GM19240 (cell line): ENCODE data around the gene ITGB2.

Source experiments
- DNase-seq: peaks from one replicate; pipeline ENCODE4 v3.0.0; 2011; ENCODE audit warnings: low spot score; ENCODE audit not compliant: insufficient read length

ITGB2 gene

DNA sequence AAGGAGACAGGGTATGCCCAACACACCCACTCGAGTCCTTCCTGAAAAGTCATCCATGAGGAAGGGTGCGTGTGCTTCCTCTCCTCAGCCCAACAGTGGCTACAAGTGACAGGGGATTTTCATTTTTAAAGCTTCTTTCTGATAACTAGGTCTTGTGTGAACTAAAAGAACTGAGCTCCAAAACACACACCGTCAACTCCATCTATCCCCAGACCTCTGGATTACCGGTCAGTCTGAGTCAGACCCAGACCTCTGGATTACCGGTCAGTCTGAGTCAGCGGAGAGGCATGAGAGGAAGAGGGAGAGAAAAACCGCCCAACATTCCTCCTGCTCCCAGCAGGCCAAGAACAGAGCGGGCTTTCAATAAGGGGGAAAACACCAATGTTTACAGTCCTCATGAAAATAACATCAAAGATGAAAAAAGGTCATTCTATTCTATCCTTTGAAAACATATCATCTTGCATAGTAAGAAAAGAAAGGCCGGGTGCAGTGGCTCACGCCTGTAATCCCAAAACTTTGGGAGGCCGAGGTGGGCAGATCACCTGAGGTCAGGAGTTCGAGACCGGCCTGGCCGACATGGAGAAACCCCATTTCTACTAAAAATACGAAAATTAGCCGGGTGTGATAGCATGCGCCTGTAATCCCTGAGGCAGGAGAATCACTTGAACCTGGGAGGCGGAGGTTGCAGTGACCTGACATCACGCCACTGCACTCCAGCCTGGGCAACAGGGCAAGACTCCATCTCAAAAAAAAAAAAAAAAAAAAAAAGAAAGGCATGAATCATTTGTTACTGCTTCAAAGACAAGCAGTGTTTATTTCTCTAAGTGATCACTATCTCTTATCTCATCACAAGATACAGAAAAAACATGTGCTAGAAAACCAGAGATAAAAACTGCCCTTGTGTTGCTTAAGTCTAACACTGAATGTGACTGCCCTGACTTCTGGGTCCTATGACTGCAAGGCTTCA lies 50.6 kb downstream of the ITGB2 start:
- DNase-seq = no peak

GRCh38 chr21:44868707-44869106 lies 52.0 kb downstream of the ITGB2 start:
- no peak for DNase-seq

DNA sequence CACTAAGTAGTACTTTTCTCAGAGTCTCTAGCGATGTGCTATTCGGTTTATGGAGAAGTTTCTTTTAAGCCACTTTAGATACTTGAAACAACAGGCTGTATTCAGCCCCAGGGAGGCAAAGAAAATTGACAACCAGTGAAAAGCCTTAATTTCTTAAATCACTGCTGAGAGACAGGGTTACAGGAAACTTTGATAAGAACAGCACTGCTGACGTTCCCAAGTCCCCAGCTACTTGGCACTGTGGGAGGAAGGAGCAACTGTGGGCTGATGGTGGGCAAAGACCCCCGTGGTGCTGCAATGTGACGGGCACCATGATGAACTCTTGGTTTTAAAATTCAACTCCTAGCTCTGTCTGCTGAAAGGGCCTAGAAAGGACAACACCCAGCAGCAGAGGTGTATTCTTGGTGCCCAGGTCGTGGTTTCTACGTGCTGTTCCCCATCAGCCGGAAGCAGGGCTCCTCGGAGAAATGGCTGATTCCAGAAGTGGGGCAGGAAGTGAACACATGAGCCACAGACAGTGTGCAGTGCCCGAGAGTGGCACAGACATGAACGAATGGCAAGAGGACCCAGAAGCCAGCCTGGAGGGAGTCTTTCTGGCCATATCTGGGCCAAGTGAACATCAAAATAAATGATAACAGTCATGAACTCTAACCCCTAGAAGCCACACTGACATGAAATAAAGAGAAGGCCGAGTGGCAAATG lies 52.5 kb downstream of the ITGB2 start:
- DNase-seq = no peak

GRCh38 chr21:44867464-44867863 lies 53.2 kb downstream of the ITGB2 start:
- no peak for DNase-seq

DNA sequence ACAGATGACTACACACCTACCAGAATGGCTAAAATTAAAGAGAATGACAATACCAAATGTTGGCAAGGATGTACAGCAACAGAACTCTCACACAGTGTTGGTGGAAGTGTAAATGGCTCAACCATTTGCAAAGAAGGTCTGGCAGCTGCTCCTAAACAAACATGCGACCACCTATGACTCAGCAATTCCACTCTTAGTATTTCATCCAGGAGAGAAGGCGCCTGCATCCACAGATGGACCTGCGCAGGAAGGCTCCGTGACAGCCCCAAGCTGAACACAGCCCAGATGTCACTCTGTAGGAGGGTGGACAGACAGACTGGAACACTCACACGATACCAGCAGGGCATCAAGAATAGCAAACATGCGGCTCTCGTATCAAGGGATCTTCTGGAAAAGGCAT lies 53.9 kb downstream of the ITGB2 start:
- DNase-seq = no peak

GRCh38 chr21:44865561-44866280 lies 55.0 kb downstream of the ITGB2 start:
- DNase-seq = no peak

DNA sequence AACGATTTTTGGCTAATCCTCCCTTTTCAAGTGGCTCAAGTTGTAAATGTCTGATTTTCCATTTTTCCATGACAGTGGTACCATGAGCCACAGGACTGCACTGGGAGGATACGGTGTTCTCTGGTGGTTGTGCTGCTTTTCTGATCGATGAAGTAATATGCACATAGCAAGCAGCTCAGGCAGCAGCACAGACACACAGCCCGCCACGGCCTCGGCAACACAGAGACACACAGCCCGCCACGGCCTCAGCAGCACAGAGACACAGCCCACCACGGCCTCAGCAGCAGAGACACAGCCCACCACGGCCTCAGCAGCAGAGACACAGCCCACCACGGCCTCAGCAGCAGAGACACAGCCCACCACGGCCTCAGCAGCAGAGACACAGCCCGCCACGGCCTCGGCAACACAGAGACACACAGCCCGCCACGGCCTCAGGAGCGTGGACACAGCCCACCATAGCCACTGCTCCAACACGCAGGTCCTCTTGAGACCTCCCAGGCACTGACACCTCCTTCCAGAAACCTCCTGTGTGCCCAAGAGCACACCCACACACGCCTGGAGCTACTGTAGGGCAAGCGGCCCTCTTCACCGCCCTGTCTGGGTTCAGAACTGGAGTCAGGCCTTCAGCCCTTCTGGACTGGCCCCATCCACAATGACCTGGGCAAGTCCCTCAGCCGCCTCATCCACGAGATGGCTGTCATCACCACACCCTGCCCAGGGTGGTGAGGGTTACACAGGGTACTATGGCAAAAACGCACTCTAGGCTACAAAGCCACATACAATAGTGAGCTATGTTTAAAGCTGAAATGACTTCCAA lies 57.6 kb downstream of the ITGB2 start:
- DNase-seq = no peak

DNA sequence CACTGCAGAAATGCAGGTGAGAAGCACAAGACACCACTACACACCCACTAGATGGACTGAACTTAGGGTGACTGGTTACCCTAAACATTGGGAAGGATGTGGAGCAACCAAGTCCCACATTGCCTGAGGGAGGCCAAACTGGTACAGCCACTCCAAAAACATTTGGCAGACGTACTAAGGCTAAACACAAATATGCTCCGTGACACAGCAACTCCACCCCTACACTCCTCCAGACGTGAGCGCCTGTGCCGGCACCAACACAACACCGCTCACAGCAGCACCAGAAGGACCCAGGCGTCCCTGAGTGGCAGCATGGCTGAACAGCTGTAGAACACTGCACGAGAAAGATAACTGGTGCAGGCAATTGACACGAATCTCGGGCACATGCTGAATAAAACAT lies 61.9 kb downstream of the ITGB2 start:
- DNase-seq = no peak

GRCh38 chr21:44858291-44858690 lies 62.4 kb downstream of the ITGB2 start:
- no peak for DNase-seq

DNA sequence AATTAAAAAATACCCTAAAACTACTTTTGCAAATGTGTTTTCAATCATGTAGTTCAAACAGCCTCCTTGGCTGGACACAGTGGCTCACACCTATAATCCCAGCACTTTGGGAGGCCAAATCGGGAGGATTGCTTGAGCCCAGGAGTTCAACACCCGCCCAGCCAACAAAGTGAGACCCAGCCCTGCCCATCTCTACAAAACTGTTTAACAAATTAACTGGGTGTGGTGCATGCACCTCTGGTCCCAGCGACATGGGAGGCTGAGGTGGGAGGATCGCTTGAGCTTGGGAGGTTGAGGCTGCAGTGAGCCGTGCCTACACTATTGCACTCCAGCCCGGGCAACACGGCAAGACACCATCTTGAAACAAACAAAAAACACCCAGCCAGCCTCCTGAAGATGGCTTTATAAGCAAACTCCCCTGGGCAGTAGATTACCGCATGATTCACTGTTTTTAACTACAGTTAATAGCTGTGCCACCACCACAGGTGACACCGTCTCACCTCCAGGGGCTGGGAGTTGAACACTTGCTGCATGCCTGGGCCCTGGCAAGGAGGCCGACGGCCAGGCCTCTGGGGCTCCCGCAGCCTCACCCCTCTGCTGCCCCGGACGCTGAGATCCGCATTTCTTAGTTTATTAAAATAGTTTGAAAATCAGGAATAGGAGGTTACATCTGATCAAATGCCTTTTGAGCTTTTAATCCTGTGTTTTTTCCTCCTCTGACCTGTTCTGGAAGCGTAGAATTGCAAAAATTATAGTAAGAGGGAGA lies 63.4 kb downstream of the ITGB2 start:
- DNase-seq = no peak

DNA sequence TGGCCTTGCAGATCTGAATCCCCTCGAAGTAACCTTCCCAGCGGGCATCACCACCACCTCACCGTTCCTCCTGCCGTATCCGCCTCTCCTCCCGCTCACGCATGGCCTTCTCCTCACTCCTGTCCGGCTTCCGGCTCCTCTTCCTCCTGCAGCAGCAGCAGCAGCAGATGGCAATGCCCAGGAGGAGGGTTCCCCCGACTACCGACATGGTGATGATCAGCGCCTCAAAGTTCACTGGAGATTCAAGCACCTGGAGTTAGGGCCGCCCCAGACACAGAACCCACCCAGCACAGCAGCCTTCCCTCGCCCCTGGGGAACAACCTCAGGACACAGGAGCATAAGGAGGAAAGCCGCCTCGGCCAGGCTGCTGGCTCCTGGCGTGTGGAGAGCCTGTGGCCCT lies 64.6 kb downstream of the ITGB2 start:
- DNase-seq = no peak

GRCh38 chr21:44855572-44855971 lies 65.1 kb downstream of the ITGB2 start:
- no peak for DNase-seq

DNA sequence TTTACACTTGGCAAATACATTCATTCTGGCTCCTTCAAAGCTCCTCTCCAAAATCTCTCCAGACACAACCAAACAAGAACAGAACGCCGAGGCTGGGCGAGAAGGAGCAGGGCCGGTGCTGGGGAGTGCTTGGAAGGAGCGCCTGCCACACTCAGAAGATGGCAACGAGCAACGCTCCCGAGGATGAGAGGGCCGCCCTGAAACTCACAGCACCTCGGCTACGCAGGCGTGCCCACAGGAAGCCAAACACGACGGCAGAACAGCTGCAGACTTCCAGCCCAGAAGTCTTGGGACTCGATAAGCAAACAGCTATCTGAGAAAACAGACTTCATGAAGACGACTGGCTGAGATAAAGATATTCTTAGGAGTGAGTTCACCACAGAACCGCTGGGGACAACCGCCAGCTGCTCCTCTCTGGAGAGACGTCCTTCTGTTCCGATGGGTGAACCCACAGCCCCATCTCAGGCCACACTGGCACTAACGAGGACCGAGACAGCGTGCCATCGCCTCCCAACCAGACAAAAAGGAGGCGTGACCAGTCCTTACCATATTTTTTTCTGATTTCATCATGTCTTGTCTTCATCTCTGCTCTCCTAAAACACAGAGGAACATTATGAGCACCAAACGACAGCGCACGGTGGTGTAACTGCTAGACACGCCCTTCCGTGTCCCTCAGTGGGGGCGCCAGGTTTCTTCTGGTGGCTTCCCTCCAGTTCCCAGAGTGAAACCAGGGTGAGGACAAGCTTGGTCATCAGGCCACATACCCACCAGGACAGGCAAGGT lies 65.8 kb downstream of the ITGB2 start:
- no peak for DNase-seq

- no peak for DNase-seq
Observed at GRCh38 chr21:44854391-44854663, 66.4 kb downstream of the ITGB2 start.

DNA sequence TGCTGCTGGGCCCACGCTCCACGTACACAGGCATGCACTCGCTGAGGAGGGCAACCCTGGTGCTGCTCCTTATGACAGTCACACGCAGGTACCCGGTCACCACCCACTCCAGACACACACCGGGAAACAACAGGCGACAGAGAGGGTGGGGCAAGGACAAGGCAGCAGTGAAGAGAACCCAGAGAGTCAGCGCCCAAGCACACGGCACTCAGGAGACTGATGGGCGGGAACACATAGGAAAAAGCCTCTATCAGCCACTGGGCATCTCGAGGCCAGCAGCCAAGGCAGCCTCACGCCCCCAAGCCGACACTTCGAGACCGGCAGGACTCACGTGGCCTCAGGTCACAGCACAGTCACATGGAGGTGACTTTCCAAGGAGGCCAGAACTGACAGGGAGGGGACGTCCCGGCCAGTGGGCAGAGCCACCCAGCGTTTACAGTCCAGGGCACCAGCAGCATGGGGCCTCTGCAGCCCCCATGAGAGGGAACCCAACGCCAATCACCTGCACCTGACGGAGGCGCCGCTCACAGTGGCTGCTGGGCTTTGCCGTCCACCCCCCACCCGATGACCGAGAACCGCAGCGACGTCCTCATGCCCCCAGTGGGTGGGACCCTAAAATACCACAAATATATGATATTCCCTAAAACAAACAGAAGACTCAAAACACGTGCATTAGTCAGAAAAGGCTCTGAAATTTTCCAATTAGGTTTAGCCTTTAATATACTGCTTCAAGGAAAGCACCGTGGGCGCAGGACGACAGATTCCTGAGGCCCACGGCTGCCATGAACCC lies 66.9 kb downstream of the ITGB2 start:
- DNase-seq = no peak

DNA sequence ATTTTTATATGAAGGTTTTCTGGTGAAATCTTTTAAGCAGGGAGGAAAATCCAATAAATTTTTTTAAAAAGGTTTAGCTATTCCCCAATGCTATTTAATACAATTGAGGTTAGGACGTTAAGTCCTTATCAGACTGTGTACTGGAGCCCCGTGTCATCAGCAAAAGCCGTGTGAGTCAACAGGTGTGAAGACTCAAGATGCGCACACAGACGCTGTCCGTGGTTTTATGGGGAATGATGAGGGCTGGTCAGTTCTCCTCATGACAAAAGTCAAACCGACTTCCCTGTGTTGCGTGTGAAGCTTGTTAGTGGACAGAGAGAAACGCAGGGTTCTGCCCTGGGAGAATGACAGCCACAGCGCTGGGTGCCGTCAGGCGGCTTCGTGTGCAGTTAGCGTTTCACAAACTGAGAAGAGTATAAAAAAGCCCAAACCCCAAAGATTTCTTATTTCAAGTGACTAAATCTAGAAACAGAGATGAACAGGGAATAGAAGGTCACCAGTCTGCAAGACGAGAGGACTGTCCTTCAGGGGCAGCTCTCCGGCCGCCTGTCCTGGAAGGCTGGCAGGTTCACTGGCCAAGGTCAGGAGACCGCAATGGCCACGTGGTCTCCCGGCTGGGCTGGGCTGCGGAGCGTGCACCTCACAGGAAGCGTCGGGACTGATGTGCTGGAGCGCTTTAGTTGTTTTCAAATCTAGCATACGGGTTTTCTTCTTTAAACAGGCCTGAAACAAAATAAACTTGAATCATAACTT lies 69.6 kb downstream of the ITGB2 start:
- no peak for DNase-seq

DNA sequence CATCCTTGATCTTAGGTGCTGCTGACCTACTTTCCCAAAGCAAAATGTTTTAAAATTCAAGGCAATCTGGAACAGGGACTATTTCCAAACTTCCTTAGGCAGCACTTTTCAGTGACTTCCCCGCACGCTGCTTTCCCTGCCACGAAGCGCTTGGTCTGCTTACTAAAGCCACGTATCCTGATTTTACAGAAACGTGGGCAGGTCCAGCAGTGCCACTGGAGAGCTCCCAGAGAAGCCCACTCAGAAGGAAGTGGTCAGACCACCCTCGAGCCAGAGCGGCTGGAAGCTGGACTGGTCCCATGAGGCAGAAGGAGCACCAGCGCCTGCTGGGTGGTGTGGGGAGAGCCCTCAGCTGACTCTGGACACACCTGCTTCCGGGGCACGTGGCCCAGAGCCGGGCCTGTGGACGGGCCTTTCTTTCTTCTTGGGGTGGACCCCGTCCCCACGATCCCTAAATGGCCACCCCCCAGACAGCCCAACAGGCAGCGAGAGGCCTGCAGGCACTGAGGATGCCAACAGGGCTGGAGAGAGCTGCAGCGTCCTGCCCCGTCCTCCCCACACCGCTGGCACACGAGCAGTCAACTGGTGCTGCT lies 70.4 kb downstream of the ITGB2 start:
- DNase-seq = no peak

GRCh38 chr21:44849616-44850130 lies 71.0 kb downstream of the ITGB2 start:
- no peak for DNase-seq
